GM21515 (cell line): ENCODE results near the gene BACE2.
"Not testable (repeated sequence)": the region's sequence is repeated elsewhere in the genome, so short reads cannot be mapped to it uniquely, and the experiment has no call there.

ENCODE experiments used
- ATAC-seq: cut with Tn5 transposase; IDR thresholded peaks from one replicate; pipeline ENCODE4 v1.9.1; 2021; ENCODE audit not compliant: unreplicated experiment

Gene BACE2

DNA sequence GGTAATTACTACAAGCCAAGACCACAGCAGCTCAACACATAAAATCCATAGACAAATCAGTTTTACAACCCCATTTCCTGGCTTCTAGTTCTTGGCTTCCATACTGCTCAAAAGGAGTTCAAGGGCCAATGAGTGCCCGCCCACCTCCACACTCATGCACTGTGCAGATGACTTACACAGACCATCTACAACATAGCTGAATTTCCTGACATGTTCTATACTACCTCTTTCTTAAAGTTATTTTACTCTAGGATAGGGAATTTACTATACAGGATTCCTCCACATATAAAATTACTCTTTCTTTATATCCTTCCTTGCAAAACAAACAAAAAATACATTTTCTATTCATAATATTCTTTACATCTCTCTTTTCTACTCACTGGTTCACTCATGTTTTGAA is 14.6 kb downstream of the BACE2 start:
- ATAC-seq, result no peak

DNA sequence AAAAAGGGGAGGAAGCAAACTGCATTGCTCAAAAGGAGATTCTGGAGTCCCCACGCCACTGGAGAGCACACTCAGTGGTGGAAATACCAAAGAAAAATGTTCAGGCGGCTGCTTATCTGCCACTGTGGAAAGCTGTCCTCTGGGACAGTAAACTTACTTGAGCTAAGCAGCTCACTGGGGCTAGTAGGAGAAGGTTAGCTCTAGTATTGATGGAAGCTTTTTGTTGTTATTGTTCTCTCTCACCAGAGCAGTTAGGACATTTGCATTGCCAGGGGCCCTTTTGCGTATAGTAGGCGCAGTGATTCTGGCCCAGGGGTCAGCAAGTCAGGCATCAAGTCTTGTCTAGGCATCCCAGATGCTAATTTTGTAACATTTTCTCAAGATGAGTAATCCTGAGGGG is 15.6 kb downstream of the BACE2 start:
- ATAC-seq, result no peak

DNA sequence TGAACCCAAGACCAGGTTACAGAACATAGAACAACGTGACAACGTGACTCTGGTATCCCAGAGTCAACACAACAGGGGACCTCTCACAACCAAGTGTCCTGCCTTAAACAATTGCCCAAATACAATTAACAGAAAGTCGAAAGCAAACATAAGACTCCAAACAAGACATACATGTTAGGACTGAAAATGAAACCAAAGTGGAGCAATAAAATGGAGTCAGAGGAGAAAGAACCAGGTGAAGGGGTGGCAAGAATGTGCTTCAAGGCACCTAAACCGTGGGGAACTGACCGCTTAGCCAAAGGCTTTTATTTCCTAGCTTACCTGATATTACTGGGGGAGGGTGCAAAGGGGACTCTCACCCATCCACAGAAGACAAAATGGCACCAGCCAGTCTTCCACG is 17.8 kb downstream of the BACE2 start:
- ATAC-seq, result no peak

DNA sequence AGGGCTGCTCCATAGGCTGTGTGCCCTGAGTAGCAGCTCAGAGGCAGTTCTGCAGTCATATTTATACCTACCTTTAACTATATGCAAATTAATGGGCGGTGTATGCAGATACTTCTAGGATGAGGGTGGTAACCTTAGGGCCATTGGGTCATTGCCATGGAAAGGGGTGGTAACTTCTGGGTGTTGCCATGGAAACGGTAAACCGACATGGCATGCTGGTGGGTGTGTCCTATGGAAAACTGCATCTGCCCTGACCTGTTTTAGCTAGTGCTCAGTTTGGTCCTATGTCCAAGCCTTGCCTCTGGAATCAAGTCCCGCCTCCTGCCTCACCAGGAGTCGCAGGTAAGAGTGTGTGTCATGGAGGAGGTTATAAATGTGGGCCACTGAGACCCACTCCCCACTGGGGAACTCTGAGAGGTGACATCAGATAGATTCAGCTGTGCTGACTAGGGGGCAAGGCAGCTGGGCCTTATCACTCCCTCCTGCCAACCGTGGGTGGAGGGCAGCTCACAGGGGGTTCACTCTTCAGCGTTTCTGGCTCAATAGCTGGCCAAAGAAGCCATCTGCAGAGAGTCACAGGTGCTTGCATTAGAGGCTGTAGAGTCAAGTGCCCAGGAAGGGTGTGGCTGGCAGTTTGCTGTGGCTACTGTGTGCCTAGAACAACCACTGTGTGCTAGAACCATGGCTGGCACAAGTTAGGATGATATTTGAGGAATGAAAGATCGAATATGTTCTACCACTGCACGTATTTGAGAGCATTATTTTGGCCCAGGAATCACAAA is 19.0 kb downstream of the BACE2 start:
- ATAC-seq, result no peak

DNA sequence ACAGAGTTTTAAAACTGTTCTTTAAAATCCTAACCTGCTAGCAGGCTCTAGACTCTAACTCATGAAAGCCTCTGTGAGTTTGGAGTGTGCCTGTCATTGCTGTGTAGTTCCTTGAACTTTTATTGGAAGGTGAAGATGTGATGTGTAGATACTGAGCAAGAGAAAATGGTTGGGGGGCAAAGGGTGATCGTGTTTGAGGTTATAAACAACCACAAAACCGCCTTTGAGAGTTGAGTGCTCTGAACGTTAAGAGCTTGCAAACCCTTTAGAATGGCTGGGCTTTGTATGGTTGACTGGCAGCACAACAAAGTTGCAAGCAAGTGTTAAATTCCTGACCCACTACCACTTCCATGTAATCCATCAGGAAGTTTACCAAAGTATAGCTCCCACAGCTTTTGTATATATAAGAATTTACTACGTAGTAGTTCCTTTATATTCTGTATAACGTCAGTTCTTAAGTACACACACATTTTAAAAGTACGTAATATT is 19.6 kb downstream of the BACE2 start:
- no peak for ATAC-seq

DNA sequence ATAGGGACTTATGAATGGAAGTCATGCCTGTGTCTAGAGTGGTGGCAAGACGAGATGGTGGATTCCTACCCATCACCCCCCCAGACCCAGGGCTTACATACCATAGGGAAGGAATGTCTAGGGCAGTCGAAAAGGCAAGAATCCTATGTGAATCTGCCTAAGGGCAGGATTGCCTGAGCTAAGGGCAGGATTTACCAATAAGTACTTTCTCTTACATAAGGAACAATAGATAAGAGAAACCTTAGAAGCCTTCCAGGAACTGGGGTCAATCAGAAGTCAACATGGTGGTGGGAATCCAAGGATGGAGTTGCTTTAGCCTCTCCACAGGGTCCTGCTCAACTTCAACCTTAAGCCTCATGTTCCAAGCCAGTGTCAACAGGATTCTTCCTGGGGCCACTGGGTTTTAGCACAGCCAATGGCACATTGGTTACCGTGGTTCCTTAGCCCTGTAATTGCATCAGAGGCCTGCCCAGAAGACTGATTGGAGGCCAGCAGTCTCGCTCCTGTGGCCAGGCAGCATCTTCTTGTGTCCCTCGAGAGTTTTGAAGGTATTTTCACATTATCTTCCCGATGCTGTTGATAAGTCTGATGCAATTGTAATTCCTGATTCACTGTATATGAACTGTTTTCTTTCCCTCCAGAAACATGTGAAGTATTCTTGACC is 20.7 kb downstream of the BACE2 start:
- ATAC-seq, result no peak

DNA sequence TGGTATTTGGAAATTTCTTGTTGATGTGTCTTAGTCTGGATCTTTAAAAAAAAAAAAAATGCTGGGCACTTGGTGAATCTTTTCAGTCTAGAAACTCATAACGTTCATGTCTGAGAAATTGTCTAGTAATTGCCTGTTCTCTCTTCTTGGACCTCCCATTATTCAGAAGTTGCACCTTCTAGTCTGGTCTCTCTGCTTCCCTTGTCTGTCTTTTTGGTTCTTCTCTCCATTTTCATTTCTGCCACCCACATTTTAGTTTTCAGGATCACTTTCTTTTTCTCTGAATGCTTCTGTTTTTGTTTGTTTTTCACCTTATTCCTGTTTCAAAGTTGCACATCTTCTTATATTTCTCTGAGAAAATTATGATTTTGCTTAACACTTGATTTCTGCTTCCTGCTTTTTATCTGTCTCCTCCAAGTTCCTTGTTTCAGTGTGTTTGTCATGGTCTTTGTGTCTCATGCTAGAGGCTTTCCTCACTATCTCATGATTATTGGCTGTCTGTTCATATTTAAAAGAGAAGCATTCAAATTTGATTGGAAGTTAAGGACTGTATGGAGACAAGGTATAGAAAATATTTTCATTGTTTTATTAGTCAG is 21.3 kb downstream of the BACE2 start:
- ATAC-seq, result no peak

DNA sequence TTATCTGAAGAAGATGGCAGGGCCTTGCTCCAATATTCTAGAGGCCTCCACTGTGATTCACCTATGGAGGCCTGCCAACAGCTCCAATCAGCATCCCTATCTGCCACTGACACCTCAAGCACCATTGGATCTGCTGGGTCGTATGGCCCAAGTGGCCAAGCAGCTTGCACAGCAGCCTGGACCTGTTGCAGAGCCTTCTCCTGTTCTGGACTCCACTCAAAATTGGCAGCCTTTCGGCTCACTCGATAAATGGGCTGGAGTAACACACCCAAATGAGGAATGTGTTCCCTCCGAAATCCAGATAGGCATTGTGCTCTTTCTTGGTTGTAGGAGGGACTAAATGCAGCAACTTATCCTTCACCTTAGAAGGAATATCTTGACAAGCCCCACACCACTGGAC is 24.6 kb downstream of the BACE2 start:
- not testable (repeated sequence) for ATAC-seq

DNA sequence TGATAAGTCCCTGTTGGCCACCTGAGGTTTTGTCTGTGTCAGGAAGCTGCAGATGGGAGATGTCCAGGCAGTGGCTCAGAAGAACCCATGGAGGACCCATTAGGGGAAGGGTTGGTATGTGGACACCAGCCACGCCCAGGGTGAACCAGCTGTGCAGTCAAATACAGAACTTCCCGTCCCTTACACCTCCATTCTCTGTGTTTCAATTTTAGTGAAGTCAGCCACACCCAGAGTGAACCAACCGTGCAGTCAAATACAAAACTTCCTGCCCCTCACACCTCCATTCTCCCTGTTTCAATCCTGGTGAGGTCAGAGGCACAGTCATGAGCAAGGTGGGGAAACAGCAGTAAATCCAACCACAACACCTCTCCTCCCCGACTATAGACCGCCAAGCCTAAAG is 27.4 kb downstream of the BACE2 start:
- ATAC-seq, result no peak

DNA sequence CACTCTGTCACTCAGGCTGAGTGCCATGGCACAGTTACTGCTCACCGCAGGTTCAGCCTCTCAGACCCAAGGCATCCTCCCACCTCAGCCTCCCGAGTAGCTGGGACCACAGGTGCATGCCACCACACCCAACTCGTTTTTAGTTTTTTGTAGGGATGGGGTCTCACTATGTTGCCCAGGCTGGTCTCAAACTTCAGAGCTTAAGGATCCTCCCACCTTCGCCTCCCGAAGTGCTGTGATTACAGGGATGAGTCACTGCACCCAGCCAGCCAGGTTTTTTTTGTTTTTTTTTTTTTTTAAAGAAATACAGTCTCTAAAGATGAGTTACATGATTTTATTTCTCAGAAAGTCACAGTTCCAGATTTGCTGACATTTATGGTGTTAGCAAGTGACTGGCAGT is 29.0 kb downstream of the BACE2 start:
- no peak for ATAC-seq

DNA sequence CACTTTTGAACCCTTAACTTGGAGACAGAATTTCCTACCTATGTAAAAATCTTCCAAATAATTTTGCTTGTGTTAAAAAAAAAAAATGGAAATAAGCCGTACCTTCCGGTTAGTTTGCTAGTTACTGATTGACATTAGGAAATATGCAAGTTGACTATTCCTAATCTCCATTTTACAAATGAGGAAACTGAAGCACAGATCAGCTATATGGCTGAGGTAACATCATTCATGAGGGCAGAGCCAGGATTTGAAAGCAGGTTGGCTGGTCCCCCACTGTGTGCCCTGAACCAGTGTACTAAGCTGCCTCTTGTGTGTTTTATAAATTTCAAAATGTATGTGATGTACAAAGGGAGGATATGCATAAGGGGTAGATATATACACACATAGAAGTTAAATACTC is 29.6 kb downstream of the BACE2 start:
- no peak for ATAC-seq

DNA sequence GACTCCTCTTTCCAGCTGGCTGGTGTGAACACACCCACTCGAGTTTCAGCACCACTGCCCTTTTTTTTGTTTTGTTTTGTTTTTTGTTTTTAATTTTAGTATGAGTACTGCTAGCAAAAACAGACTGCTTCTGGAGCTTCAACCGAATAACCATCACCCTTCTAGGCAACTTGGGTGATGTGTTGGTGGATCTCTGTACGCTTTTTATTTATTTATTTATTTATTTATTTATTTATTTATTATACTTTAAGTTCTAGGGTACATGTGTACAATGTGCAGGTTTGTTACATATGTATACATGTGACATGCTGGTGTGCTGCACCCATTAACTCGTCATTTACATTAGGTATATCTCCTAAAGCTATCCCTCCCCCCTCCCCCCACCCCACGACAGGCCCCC is 30.7 kb downstream of the BACE2 start:
- ATAC-seq, result not testable (repeated sequence)

DNA sequence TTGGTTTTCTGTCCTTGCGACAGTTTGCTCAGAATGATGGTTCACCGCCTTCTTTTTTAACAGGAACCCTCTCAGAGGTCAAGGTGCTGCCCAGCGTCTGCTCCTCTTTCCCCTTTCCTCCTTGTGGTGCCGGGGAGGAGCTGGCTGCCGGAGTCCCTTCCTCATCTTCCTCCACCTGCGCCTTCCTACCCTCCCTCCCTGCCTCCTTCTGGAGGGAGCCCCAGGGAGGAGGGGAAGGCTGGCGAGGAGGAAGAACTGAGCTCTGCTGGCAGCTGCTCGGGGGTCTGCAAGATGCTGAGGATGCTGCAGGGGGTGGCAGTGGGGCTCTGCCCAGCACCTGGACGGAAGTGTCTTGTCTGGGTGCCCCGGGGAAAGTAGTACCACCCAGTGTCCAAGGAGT is 31.2 kb downstream of the BACE2 start:
- no peak for ATAC-seq

DNA sequence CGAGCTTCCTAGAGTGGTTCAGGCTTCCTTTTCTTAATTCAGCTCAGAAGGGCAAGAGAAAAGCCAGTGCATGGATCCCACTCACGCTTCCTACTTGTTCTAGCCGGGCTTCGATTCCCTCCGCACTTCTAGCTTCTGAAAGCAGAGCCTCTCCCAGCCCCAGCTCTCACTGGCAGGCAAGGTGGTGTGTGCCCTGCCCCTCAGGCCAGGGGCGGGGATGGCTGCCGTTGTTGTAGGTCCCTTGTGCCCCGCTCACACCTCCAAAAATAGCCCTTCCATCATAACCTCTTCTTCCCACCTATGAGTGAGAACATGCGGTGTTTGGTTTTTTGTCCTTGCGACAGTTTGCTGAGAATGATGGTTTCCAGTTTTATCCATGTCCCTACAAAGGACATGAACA is 31.6 kb downstream of the BACE2 start:
- ATAC-seq, result no peak

DNA sequence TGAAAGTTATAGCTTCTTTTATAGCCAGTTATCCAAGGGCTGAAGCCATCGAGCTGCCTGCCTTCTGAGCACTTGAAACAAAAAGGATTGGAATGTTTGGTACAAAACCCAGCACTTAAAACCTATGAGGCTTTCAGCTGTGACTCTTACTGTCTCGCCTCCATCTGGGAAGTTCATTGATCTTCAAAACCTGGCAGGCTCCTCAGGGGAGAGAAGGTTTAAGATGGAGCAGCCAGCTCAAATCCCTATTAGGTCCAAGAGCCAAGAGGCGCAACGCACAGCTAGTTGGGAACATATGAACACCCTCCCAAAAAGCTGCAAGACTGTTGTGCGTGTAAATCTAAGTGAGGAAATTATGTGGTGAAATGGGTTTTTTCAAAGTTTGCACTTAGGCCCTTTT is 33.4 kb downstream of the BACE2 start:
- no peak for ATAC-seq

DNA sequence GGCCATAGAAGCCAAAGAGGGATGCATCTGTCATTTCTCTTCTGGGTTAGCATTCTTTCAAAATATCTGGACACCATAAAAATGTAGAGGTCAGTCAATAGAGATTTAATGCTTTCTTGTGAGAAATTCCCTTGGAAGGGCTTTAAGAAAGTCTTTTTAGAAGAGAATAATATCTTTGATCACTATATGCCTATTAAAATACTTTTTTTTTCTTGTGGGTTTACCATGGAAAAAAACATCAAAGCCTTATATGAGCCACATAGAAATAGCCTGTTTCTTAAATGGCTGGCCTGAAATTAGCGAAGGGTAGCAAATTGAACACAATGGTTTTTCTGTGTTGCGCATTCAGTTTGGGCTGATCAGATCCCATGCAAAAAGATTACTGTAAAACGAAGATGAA is 36.8 kb downstream of the BACE2 start:
- no peak for ATAC-seq

DNA sequence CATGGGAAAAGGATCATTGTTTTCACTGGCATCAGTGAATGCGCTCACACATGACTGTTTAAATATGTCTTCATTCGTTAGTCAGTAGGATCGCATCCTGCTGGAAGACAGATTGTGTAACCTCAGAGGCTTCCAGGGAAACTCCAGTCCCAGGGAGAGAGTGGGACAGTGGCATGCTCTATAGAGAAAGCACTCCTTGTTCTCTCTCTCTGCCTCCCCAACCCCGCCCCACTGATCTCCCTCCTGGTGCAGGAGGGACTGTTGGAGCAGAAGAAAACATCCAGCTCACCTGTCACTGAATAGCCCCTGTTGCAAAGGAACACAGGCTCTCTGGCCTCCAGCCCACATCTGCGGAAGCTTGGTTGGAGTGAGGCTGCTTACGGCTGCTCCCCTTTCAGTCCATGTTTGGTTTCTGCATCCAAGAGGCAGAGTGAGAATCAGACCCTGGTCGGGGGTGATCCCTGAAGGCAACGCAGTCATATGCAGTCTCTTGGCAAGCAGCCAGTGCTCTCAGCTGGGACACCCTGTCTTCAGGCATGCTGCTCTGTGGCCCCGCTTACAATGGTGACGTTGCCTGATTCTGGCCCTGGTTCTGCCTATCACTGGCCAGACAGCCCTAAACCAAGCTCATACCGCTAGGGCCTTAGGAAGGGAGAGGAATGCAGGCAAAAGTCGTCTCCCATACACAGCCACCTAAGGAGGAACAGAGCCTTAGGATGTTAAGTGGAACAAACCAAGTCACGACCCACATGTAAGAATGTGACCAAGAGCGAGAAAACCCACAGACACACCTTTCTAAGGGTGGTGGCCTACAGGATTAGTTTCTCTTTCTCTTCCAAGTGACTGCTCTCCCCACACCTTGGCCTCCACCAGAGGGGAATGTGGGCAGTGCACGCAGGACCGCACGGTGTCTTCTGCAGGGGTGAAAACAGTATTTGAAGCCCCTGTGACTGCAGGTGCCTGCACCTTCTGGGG is 39.7 kb downstream of the BACE2 start:
- ATAC-seq, result no peak

DNA sequence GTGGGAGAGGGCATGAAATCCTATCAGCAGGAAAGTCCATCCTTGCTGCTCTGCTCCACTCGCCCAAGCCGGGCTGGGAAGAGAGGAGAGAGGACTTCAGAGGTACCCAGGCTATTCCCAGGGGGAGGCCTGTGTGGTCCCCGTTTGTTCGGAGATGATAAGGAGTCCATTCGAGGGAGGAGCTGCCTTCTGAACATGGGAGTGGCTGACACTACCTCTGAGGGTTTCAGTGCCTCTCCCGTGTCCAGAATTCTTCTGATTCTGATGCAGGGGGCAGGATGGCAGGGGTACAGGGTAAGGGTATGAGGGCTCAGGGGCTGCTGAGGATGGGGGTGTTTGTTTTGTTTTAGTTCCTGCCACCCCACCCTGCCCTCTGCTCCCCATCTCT is 40.4 kb downstream of the BACE2 start:
- ATAC-seq, result no peak

DNA sequence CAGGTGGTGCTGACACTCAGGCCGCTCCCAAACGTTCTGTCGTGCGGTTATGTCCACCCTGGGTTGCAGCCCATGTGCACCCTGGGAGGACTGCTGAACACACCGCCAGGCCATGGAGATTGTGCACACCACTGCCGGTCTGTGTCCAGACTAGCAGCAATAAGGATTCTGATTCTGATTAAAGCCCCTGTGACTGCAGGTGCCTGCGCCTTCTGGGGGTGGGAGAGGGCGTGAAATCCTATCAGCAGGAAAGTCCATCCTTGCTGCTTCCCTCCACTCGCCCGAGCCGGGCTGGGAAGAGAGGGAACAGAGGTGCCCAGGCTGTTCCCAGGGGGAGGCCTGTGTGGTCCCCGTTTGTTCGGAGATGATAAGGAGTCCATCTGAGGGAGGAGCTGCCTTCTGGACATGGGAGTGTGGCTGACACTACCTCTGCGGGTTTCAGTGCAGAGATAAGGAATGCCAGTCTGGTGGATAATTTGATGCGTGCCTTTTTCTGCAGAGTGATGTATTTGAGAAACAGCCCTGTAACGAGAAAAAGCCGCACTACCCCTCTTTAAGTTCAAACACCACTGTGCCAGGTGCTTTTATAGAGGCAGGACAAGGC is 41.2 kb downstream of the BACE2 start:
- ATAC-seq, result no peak

DNA sequence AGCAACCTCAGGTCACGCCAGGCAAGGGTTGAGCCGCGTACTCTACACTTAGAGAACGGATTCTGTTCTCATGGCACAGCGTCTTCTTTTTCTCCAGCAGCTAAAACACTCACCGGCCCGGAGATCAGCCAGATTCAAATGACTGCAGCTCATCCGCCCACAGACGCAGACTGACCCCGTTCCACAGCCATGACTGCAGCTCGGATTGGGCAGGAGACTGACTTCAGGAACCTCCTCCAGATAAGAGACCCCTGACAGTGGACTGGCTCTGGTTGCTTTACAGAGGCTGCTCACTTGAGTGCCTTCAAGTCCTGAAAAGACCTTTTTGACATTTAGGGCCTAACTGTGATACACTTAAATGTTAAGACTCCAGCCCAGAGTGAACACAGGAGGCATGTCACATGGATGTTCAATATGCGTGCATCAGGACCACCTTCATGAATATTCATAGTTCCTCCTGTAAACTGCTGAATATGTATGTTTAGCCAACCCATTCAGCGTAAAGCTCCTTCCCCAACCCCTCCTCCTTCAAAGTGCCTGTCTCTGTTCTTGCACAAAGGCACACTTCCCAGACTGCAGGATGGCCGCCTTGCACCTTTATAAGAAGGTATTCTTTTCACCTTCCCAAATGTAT is 42.6 kb downstream of the BACE2 start:
- no peak for ATAC-seq
